GM15510 (cell line): ENCODE data around the gene TRIM46.

Experiments used
- POLR2A ChIP-seq: IDR thresholded peaks from 3 replicates; pipeline ENCODE4 v1.6.1; 2011; ENCODE audit warnings: borderline replicate concordance; ENCODE audit not compliant: insufficient read length; ENCODE audit errors: extremely low read depth

The TRIM46 gene

GRCh38 chr1:155192346-155193274, 19.0 kb downstream of the TRIM46 start:
- no peak for TF ChIP-seq POLR2A

GRCh38 chr1:155193275-155193990, 19.8 kb downstream of the TRIM46 start:
- no peak for TF ChIP-seq POLR2A

GRCh38 chr1:155195201-155196102, 21.8 kb downstream of the TRIM46 start:
- TF ChIP-seq POLR2A, result no peak

GRCh38 chr1:155196103-155196892, 22.6 kb downstream of the TRIM46 start:
- no peak for TF ChIP-seq POLR2A

- TF ChIP-seq POLR2A, result no peak
Measured at GRCh38 chr1:155196893-155197638, 23.4 kb downstream of the TRIM46 start.

GRCh38 chr1:155197901-155198546, 24.4 kb downstream of the TRIM46 start:
- TF ChIP-seq POLR2A, result no peak

GRCh38 chr1:155198547-155198906, 24.9 kb downstream of the TRIM46 start:
- TF ChIP-seq POLR2A, result no peak

GRCh38 chr1:155199792-155200191, 26.1 kb downstream of the TRIM46 start:
- TF ChIP-seq POLR2A, result no peak

GRCh38 chr1:155200920-155201319, 27.3 kb downstream of the TRIM46 start:
- TF ChIP-seq POLR2A, result no peak

GRCh38 chr1:155202198-155202597, 28.5 kb downstream of the TRIM46 start:
- TF ChIP-seq POLR2A, result no peak

- no peak for TF ChIP-seq POLR2A
Measured at GRCh38 chr1:155202731-155203515, 29.3 kb downstream of the TRIM46 start.

GRCh38 chr1:155205035-155205434, 31.4 kb downstream of the TRIM46 start:
- no peak for TF ChIP-seq POLR2A
